Prostate gland (tissue), 2 donors: Measurements from ENCODE around the gene GPR84.

Experiments
- CTCF ChIP-seq, 4 experiments: fragments of 200-600 bp in 2 of 4; fragments of 450-650 bp in 2 of 4; sonication (generic) in 2 of 4; IDR thresholded peaks; 1 replicate in 3 of 4; 2 replicates in 1 of 4; pipeline ENCODE4 v1.5.1; 2016 to 2019; ENCODE audit warnings: antibody characterized with exemption in 4 of 4, mild to moderate bottlenecking in 2 of 4, moderate library complexity in 2 of 4
- POLR2A ChIP-seq: fragments of 450-650 bp; IDR thresholded peaks from one replicate; pipeline ENCODE4 v1.6.1; 2016; ENCODE audit warnings: antibody characterized with exemption, mild to moderate bottlenecking
- POLR2AphosphoS5 ChIP-seq: sonication (generic); formaldehyde crosslinking; IDR thresholded peaks from one replicate; pipeline ENCODE4 v1.6.1; 2017; ENCODE audit warnings: antibody characterized with exemption

GRCh38 chr12:54352022-54352531 is 12.2 kb downstream of the GPR84 start:
- TF ChIP-seq CTCF (IDR thresholded peaks at IDR 0.05) (no peak), POLR2A (no peak), POLR2AphosphoS5 (peak; percentile 15)
